ENCODE data around the gene XPO4.

Gene XPO4

DNA sequence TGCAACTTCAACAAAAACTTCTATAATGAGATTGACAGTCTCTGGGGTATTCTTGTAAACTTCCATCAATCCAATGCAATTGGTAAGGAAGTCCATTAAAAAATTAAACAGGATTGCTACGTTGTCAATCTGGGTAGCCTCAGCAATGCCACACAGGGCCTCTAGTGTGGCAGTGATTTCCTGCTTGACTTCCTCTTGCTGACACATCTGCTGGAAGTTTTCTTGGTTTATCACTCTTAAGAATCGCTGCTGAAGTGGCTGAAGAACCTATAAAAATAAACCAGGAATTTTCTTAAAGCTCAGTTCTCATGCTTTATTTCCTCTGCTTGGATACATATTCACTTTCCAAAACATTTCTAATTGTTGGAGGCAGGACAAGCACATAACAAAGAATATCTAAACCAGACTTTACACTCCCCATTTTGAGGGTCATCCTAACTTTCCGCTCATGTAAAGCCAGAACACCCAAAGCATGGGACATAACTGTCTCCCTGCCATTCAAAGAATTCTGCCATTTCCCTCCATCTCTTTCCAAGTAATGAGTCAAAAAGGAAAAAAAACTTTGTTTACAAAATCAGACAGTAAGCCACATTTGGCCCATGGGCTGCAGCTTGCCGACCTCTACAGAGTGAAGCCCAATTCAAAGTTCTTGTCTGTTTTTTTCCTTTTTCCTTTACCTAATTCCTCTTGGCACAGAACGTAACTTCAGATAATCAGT is 105.6 kb downstream of the XPO4 start:
- Histone ChIP-seq H3K27ac (no peak overlapping the region), H3K36me3 (ENCODE audit: control insufficient read depth, insufficient read depth, low read length) (no peaks in the 10 kb centered on the region), H3K9ac (no peak overlapping the region), H3K79me2 (no peaks in the 10 kb centered on the region), H3K4me1 (no peaks in the 10 kb centered on the region), H3K4me2 (ENCODE audit: low read length) (peak overlapping the region; percentile 25), H3K27me3 (ENCODE audit: control insufficient read depth, insufficient read depth, low read length) (no peaks in the 10 kb centered on the region), H3K4me3 (ENCODE audit: low read depth, low read length) (no peak overlapping the region), H3K9me3 (ENCODE audit: control insufficient read depth, low read length) (no peaks in the 10 kb centered on the region), H2AFZ (no peak overlapping the region)
- TF ChIP-seq, protein P1, sequence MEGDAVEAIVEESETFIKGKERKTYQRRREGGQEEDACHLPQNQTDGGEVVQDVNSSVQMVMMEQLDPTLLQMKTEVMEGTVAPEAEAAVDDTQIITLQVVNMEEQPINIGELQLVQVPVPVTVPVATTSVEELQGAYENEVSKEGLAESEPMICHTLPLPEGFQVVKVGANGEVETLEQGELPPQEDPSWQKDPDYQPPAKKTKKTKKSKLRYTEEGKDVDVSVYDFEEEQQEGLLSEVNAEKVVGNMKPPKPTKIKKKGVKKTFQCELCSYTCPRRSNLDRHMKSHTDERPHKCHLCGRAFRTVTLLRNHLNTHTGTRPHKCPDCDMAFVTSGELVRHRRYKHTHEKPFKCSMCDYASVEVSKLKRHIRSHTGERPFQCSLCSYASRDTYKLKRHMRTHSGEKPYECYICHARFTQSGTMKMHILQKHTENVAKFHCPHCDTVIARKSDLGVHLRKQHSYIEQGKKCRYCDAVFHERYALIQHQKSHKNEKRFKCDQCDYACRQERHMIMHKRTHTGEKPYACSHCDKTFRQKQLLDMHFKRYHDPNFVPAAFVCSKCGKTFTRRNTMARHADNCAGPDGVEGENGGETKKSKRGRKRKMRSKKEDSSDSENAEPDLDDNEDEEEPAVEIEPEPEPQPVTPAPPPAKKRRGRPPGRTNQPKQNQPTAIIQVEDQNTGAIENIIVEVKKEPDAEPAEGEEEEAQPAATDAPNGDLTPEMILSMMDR (IDR thresholded peaks at IDR 0.05) = no peak

DNA sequence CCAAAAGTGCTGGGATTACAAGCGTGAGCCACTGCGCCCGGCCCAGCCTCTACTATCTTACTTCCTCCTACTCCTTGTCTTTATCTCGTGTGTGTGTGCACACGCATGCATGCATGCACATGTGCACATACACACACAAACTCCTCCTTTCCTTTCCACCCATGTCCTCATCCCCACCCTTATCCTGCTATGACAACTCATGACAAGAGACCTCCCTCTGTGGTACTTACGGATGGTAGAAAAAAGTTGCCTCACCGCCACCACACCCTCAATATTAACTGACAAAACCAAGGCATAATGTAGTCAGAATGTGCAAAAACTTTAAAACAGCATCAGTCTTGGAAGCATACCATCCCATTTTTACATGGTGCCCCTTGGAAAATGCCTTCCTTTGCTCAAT is 112.9 kb downstream of the XPO4 start:
- H3K36me3 ChIP-seq (ENCODE audit: control insufficient read depth, insufficient read depth, low read length) = no peaks in the 10 kb centered on the region

DNA sequence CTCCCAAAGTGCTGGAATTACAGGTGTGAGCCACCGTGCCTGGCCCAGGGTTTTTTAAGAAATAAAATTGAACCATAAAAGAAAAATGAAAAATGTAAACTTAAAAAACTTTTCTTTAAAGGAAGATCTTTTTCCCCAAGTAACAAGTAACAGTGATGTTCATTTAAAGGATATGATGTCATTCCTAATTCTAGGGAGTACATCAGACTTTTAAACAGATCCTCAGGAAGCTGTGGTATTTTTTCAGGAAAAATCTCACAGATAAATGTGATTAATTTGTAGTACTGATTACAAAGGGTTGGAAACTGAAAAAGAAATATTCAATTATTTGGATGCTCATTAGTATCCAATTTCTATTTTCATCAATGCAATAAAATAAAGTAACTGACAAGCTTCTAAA is 114.2 kb downstream of the XPO4 start:
- TF ChIP-seq, protein P1 (IDR thresholded peaks at IDR 0.05) = no peak
- Histone ChIP-seq H3K9me3 (ENCODE audit: control insufficient read depth, low read length) (no peaks in the 10 kb centered on the region), H3K4me2 (ENCODE audit: low read length) (no peak overlapping the region), H3K4me3 (ENCODE audit: low read depth, low read length) (no peak overlapping the region), H2AFZ (no peak overlapping the region), H3K79me2 (no peaks in the 10 kb centered on the region), H3K4me1 (no peaks in the 10 kb centered on the region), H3K9ac (no peak overlapping the region), H3K27me3 (ENCODE audit: control insufficient read depth, insufficient read depth, low read length) (no peaks in the 10 kb centered on the region), H3K36me3 (ENCODE audit: control insufficient read depth, insufficient read depth, low read length) (no peaks in the 10 kb centered on the region), H3K27ac (no peak overlapping the region)

More for the DNA sequence above, 112.9 kb downstream of the XPO4 start:
- Histone ChIP-seq H3K9ac (no peak overlapping the region), H3K4me3 (ENCODE audit: low read depth, low read length) (no peak overlapping the region), H2AFZ (no peak overlapping the region), H3K27me3 (ENCODE audit: control insufficient read depth, insufficient read depth, low read length) (no peaks in the 10 kb centered on the region), H3K27ac (no peak overlapping the region), H3K9me3 (ENCODE audit: control insufficient read depth, low read length) (no peaks in the 10 kb centered on the region), H3K4me1 (no peaks in the 10 kb centered on the region), H3K79me2 (no peaks in the 10 kb centered on the region), H3K4me2 (ENCODE audit: low read length) (no peak overlapping the region)
- TF ChIP-seq, protein P1 (IDR thresholded peaks at IDR 0.05) = no peak

DNA sequence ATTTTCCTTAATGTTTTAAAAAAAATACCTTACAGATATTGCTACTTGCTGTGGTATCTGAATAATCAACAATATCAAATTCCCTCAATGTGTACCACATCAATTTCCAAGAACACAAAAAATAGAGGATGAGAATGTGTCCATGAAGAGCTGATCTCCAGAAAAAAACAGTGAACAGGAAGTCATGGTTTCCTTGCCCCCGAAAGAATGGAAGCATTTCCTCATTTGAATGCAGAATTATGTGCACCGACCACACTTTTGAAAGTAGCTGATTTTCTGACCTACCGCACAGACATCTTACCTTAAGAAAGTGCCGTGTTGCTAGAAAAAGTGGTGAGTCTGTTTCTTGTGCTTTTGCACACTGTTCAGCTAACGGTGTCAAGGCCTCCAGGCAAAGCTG is 115.4 kb downstream of the XPO4 start:
- H2AFZ ChIP-seq = no peak overlapping the region
- TF ChIP-seq, protein P1 (IDR thresholded peaks at IDR 0.05) = no peak
- no peak overlapping the region for H3K4me3 ChIP-seq (ENCODE audit: low read depth, low read length)
- H3K9me3 ChIP-seq (ENCODE audit: control insufficient read depth, low read length) = no peaks in the 10 kb centered on the region
- H3K9ac ChIP-seq = no peak overlapping the region
- no peaks in the 10 kb centered on the region for H3K79me2 ChIP-seq
- no peaks in the 10 kb centered on the region for H3K36me3 ChIP-seq (ENCODE audit: control insufficient read depth, insufficient read depth, low read length)
- no peaks in the 10 kb centered on the region for H3K4me1 ChIP-seq
- no peak overlapping the region for H3K27ac ChIP-seq
- H3K4me2 ChIP-seq (ENCODE audit: low read length) = no peak overlapping the region
- no peaks in the 10 kb centered on the region for H3K27me3 ChIP-seq (ENCODE audit: control insufficient read depth, insufficient read depth, low read length)

DNA sequence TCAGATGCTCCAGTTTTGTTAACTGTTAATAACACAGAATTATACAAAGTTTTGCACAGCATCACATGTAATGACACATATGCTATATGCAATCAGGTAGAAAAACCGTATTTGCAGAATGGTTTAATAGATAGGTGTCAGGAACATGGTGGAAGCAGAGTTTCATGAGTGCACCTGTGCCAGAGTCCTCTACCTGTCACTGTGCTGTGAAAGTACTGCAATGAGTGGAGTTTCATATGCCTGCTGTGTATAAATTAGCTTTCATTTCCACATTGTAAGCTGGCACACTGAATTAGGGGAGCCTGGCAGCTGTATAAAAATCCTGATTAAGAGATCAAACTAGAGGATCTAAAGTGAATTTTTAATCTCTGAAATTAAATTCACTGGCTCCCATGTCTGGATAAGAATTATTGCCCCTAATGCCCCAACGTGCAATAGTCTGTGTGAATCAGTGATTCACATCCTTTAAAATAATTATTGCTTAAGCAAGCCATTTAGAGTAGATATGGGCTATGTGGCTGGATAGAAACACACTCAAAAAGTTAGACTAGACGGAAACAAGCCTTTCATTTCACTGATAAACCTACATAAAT is 120.3 kb downstream of the XPO4 start:
- H3K4me2 ChIP-seq (ENCODE audit: low read length) = no peak overlapping the region
- H3K79me2 ChIP-seq = no peaks in the 10 kb centered on the region
- H3K27ac ChIP-seq = no peak overlapping the region
- H2AFZ ChIP-seq = no peak overlapping the region
- H3K36me3 ChIP-seq (ENCODE audit: control insufficient read depth, insufficient read depth, low read length) = no peaks in the 10 kb centered on the region
- TF ChIP-seq, protein P1 (IDR thresholded peaks at IDR 0.05) = no peak
- H3K27me3 ChIP-seq (ENCODE audit: control insufficient read depth, insufficient read depth, low read length) = no peaks in the 10 kb centered on the region
- H3K4me1 ChIP-seq = no peaks in the 10 kb centered on the region
- H3K4me3 ChIP-seq (ENCODE audit: low read depth, low read length) = no peak overlapping the region
- no peak overlapping the region for H3K9ac ChIP-seq
- no peaks in the 10 kb centered on the region for H3K9me3 ChIP-seq (ENCODE audit: control insufficient read depth, low read length)

Data from parathyroid adenoma (tissue), 2 donors.